Ovary (tissue), 9 donors: ENCODE results near the gene CACNA1A. TPM values are rescaled to one million over a fixed set of nuclear protein-coding genes. Genes with fewer than 3 reads are reported as not detected.
A peak's percentile ranks its signal among the peaks of the same experiment; 100 is the strongest.
"Not testable (repeated sequence)": the region's sequence is repeated elsewhere in the genome, so short reads cannot be mapped to it uniquely, and the experiment has no call there.

Experiments used
- DNase-seq, 5 donors: peaks; one replicate each; pipeline ENCODE4 v3.0.0-alpha.2; 2019 to 2020
- H3K27ac ChIP-seq, 2 donors: fragments of 200-600 bp; one replicate each; pipeline versions ENCODE4 v1.5.1 to v1.8.0; 2019 to 2022
- H3K27me3 ChIP-seq: fragments of 200-600 bp; one replicate; pipeline ENCODE4 v1.8.0; 2022
- H3K36me3 ChIP-seq: fragments of 200-600 bp; sonication (generic); one replicate; pipeline ENCODE4 v1.5.1; 2019
- H3K4me1 ChIP-seq: one replicate; pipeline ENCODE4 v1.8.1; 2013; ENCODE audit warnings: mild to moderate bottlenecking, moderate library complexity; ENCODE audit not compliant: insufficient read depth
- H3K4me3 ChIP-seq: fragments of 200-600 bp; sonication (generic); one replicate; pipeline ENCODE4 v1.5.1; 2017
- H3K9me3 ChIP-seq, 2 donors: fragments of 200-600 bp in 1 of 2; sonication (generic) in 1 of 2; one replicate each; pipeline versions ENCODE4 v1.5.1 to v1.8.1; 2013 to 2019; ENCODE audit warnings: mild to moderate bottlenecking in 1 of 2, moderate library complexity in 1 of 2
- CTCF ChIP-seq, 3 donors: fragments of 450-650 bp in 2 of 3; fragments of 200-600 bp in 1 of 3; IDR thresholded peaks; one replicate each; pipeline versions ENCODE4 v1.5.1 to v1.8.0; 2016 to 2022; ENCODE audit warnings: antibody characterized with exemption in 3 of 3, mild to moderate bottlenecking in 1 of 3
- EP300 ChIP-seq: sonication (generic); formaldehyde crosslinking; IDR thresholded peaks from one replicate; pipeline ENCODE4 v1.6.1; 2017; ENCODE audit warnings: antibody characterized with exemption
- POLR2A ChIP-seq: fragments of 450-650 bp; IDR thresholded peaks from one replicate; pipeline ENCODE4 v1.6.1; 2017; ENCODE audit warnings: antibody characterized with exemption, mild to moderate bottlenecking, moderate library complexity
- WGBS, 3 donors: extraction: QIAGEN DNeasy Blood & Tissue Kit in 1 of 3; methylation state at CpG; one replicate each; pipeline versions ENCODE4 v1.1.5 to v1.1.7; 2013 to 2017; 5-methylcytosine and 5-hydroxymethylcytosine counted together
- intact Hi-C, 4 donors: fragments of 100-400 bp; cut with DNase I; formaldehyde crosslinking; loops; one replicate each; pipeline versions ENCODE4 v1.11.0 to v1.15.1; 2022 to 2023
- polyA plus RNA-seq, 2 donors: library from polyadenylated mRNA; stranded (reverse); fragments of 200-250 nt in 1 of 2; fragments of 350-450 nt in 1 of 2; fragmentation: Illumina TruSeq in 1 of 2; extraction: RNeasy Lipid Tissue Mini Kit (QIAGEN cat#74804) in 1 of 2; gene quantifications; one replicate each; pipeline ENCODE4 v1.2.3, GENCODE V29; 2013 to 2014
- total RNA-seq, 7 donors: library from RNA; depleted of rRNA in 2 of 7; stranded (reverse); fragments of >200 nt in 2 of 7; fragmentation: NEBNext Ultra II Directional in 3 of 7; extraction: Animal tissue kit (Norgen Biotek cat#: 25700) in 3 of 7; gene quantifications; one replicate each; pipeline versions ENCODE4 v1.1.0 to v1.2.4, GENCODE V29; 2016 to 2023
- donor health status: DM: no; HTN: no; CAD: no; lungs with moderate emphysema.
- donor health status: DM: no; HTN: no; CAD: no.
- donor health status: Bipolar disorder and iron deficiency.
- donor health status: DM: yes; HTN: yes; CAD: no.
- donor health status: DM: no; HTN: no; CAD: no.
- donor health status: DM: yes; HTN: yes; CAD: no.

The CACNA1A gene
- total and polyA plus RNA-seq, 9 donors: 0.60 to 3.3 (median 1.6) TPM

- H3K36me3 ChIP-seq: no peaks in the 10 kb centered on the region
- DNase-seq: peak in 4 of 5 donors; percentile 30 to 60 (median 46)
- 32 to 56% (median 43%) methylated on average over 68 to 79 of the region's 79 CpGs for WGBS, 3 donors
- H3K27me3 ChIP-seq: no peaks in the 10 kb centered on the region
- peak overlapping the region; percentile 55 for H3K4me3 ChIP-seq
- H3K9me3 ChIP-seq: no peaks in the 10 kb centered on the region
- intact Hi-C loops: no loop called here
- no peak for TF ChIP-seq EP300
- TF ChIP-seq CTCF (IDR thresholded peaks at IDR 0.05): no peak
- TF ChIP-seq POLR2A: no peak
- peak overlapping the region; percentile 32 to 53 for H3K27ac ChIP-seq
- H3K4me1 ChIP-seq: peaks cover 3% of the 10 kb centered on the region
These were observed 298.9 kb downstream of the CACNA1A start for GRCh38 chr19:13207237-13207845.

GRCh38 chr19:13206587-13206986 is 299.7 kb downstream of the CACNA1A start:
- H3K9me3 ChIP-seq: no peaks in the 10 kb centered on the region
- no peak overlapping the region for H3K4me3 ChIP-seq
- no peak for TF ChIP-seq POLR2A
- TF ChIP-seq EP300: no peak
- TF ChIP-seq CTCF (IDR thresholded peaks at IDR 0.05): no peak
- H3K36me3 ChIP-seq: no peaks in the 10 kb centered on the region
- H3K27me3 ChIP-seq: no peaks in the 10 kb centered on the region
- H3K27ac ChIP-seq: no peak overlapping the region
- intact Hi-C loops: no loop called here
- DNase-seq: no peak
- H3K4me1 ChIP-seq: peaks cover 3% of the 10 kb centered on the region
- WGBS, 3 donors: 78 to 86% (median 81%) methylated on average over 5 of the region's 5 CpGs

GRCh38 chr19:13202112-13202511 is 304.2 kb downstream of the CACNA1A start:
- H3K27me3 ChIP-seq, intact Hi-C loops, H3K9me3 ChIP-seq, DNase-seq, H3K27ac ChIP-seq, H3K4me1 ChIP-seq, H3K4me3 ChIP-seq, H3K36me3 ChIP-seq: not testable (repeated sequence)
- WGBS, 3 donors: 93 to 95% (median 94%) methylated on average over 7 of the region's 7 CpGs

GRCh38 chr19:13198634-13199033 is 307.6 kb downstream of the CACNA1A start:
- no peak for DNase-seq
- Histone ChIP-seq H3K4me3 (no peak overlapping the region), H3K27ac (no peak overlapping the region), H3K4me1 (no peaks in the 10 kb centered on the region), H3K9me3 (no peaks in the 10 kb centered on the region), H3K36me3 (no peaks in the 10 kb centered on the region), H3K27me3 (no peaks in the 10 kb centered on the region)
- intact Hi-C loops: loop anchor here in 1 of 4 donors (1.0 kb wide), 1 partner anchor 44 kb away; no protein-coding TSS in a partner anchor
- TF ChIP-seq POLR2A: no peak
- no peak for TF ChIP-seq CTCF (IDR thresholded peaks at IDR 0.05)
- TF ChIP-seq EP300: no peak
- WGBS, 3 donors: 82 to 87% (median 87%) methylated on average over 18 of the region's 18 CpGs

GRCh38 chr19:13195678-13196077 is 310.6 kb downstream of the CACNA1A start:
- TF ChIP-seq CTCF (IDR thresholded peaks at IDR 0.05): no peak
- TF ChIP-seq POLR2A: no peak
- no peak for TF ChIP-seq EP300
- H3K9me3 ChIP-seq: no peaks in the 10 kb centered on the region
- intact Hi-C loops: no loop called here
- no peaks in the 10 kb centered on the region for H3K27me3 ChIP-seq
- no peak for DNase-seq
- no peaks in the 10 kb centered on the region for H3K36me3 ChIP-seq
- H3K4me1 ChIP-seq: no peaks in the 10 kb centered on the region
- 69 to 77% (median 76%) methylated on average over 11 of the region's 11 CpGs for WGBS, 3 donors
- H3K4me3 ChIP-seq: no peak overlapping the region
- no peak overlapping the region for H3K27ac ChIP-seq
